ENCODE measurements around the gene CC2D1B. TPM values are rescaled to one million over a fixed set of nuclear protein-coding genes. Genes with fewer than 3 reads are reported as not detected.

CC2D1B gene
- total and polyA plus RNA-seq, 2 of the 4 experiments (the other 2 are of a cell fraction): 16.9 to 17.2 TPM

DNA sequence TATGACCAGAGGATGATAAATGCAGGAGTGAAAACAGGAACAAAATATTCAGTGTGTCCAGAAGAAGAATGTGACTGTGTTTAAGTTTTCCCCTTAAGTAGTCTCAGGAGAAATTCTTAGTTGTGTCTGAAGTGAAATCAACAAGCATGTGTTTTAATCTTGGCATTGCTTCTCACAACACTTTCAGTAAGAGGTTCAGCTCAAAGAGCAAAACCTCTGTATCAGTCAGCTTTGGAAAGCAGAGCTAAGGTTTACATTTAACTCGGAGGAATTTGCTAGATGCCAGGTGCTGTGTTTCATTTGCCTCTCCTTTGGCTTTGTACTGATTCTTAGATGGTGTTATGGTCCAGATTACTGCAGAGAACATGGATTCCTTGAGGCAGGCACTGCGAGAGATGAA is 28.6 kb downstream of the CC2D1B start:
- Histone ChIP-seq H3K56ac (ENCODE audit: extremely low read depth, insufficient read depth, low read length) (no peak overlapping the region), H3K4me2 (ENCODE audit: low read depth, low read length) (no peak overlapping the region), H3K9me3 (ENCODE audit: control insufficient read depth, insufficient read depth, low read length) (no peaks in the 10 kb centered on the region), H2BK15ac (ENCODE audit: low read depth, low read length) (no peak overlapping the region), H2AK5ac (ENCODE audit: low read depth, low read length) (no peak overlapping the region), H4K5ac (ENCODE audit: low read depth, low read length) (no peak overlapping the region), H3K79me1 (ENCODE audit: low read depth in 1 of 2, low read length in 2 of 2) (no peaks in the 10 kb centered on the region), H3K36me3 (ENCODE audit: control insufficient read depth, insufficient read depth, low read length) (no peaks in the 10 kb centered on the region), H2AK9ac (replicated peaks; ENCODE audit: low read depth, low read length, poor library complexity) (no peak overlapping the region), H2BK120ac (ENCODE audit: low read depth, low read length) (no peak overlapping the region), H3K14ac (replicated peaks; ENCODE audit: low read depth, low read length) (no peak overlapping the region), H3K9ac (ENCODE audit: low read depth, low read length) (no peak overlapping the region), H2BK20ac (ENCODE audit: low read depth, low read length) (no peak overlapping the region), H4K91ac (ENCODE audit: insufficient read depth, low read depth, low read length) (no peak overlapping the region), H2BK5ac (ENCODE audit: low read depth, low read length, poor library complexity, severe bottlenecking) (no peak overlapping the region), H3K4me3 (ENCODE audit: insufficient read depth, low read depth, low read length) (no peak overlapping the region), H3K27ac (ENCODE audit: insufficient read depth, low read length) (no peak overlapping the region), H4K8ac (ENCODE audit: low read depth in 2 of 2, low read length in 2 of 2) (no peak overlapping the region), H2AFZ (replicated peaks; ENCODE audit: low read length, poor library complexity) (no peak overlapping the region), H3K9me1 (ENCODE audit: insufficient read depth, low read length) (peaks cover 5% of the 10 kb centered on the region; the same call in 1 of the 2 replicates), H4K20me1 (ENCODE audit: insufficient read depth, low read length) (no peaks in the 10 kb centered on the region), H3K4ac (ENCODE audit: low read depth, low read length) (no peak overlapping the region), H3K23ac (ENCODE audit: low read depth, low read length) (no peak overlapping the region), H3K4me1 (ENCODE audit: control insufficient read depth, insufficient read depth, low read length) (no peaks in the 10 kb centered on the region), H3K27me3 (ENCODE audit: control insufficient read depth, insufficient read depth, low read length) (no peaks in the 10 kb centered on the region), H3K18ac (ENCODE audit: low read depth, low read length) (no peak overlapping the region)
- no CpG with 5 or more reads among the region's 2 CpGs for WGBS, 2 experiments (ENCODE audit: extremely low coverage in 2 of 2, insufficient read length in 1 of 2)
- TF ChIP-seq MXI1 (IDR thresholded peaks at IDR 0.05; ENCODE audit: borderline replicate concordance, low read depth, low read length): no peak
- no peak for TF ChIP-seq MAFK (IDR thresholded peaks at IDR 0.05; ENCODE audit: low read depth, low read length)
- no peak for TF ChIP-seq RAD21 (IDR thresholded peaks at IDR 0.05; ENCODE audit: low read length)
- no peak for TF ChIP-seq POLR2A (IDR thresholded peaks at IDR 0.05; ENCODE audit: low read depth, low read length)
- no peak for TF ChIP-seq RFX5 (IDR thresholded peaks at IDR 0.05; ENCODE audit: low read depth, low read length)
- TF ChIP-seq CEBPB (IDR thresholded peaks at IDR 0.05; ENCODE audit: low read depth, low read length): no peak
- TF ChIP-seq, protein P1, sequence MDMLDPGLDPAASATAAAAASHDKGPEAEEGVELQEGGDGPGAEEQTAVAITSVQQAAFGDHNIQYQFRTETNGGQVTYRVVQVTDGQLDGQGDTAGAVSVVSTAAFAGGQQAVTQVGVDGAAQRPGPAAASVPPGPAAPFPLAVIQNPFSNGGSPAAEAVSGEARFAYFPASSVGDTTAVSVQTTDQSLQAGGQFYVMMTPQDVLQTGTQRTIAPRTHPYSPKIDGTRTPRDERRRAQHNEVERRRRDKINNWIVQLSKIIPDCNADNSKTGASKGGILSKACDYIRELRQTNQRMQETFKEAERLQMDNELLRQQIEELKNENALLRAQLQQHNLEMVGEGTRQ (IDR thresholded peaks at IDR 0.05; ENCODE audit: low read depth, low read length): no peak
- no peak for TF ChIP-seq RCOR1 (IDR thresholded peaks at IDR 0.05; ENCODE audit: insufficient replicate concordance, low read length)
- TF ChIP-seq SMC3 (IDR thresholded peaks at IDR 0.05; ENCODE audit: low read depth, low read length): no peak
- TF ChIP-seq NFE2L2 (IDR thresholded peaks at IDR 0.05; ENCODE audit: low read depth, low read length): no peak
- TF ChIP-seq BHLHE40 (IDR thresholded peaks at IDR 0.05; ENCODE audit: low read depth, low read length): no peak
- no peak for TF ChIP-seq FOS (IDR thresholded peaks at IDR 0.05; ENCODE audit: low read depth, low read length)
- TF ChIP-seq CHD1 (IDR thresholded peaks at IDR 0.05; ENCODE audit: low read depth, low read length): no peak
- TF ChIP-seq, protein P2, sequence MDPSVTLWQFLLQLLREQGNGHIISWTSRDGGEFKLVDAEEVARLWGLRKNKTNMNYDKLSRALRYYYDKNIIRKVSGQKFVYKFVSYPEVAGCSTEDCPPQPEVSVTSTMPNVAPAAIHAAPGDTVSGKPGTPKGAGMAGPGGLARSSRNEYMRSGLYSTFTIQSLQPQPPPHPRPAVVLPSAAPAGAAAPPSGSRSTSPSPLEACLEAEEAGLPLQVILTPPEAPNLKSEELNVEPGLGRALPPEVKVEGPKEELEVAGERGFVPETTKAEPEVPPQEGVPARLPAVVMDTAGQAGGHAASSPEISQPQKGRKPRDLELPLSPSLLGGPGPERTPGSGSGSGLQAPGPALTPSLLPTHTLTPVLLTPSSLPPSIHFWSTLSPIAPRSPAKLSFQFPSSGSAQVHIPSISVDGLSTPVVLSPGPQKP (IDR thresholded peaks at IDR 0.05; ENCODE audit: borderline replicate concordance, low read depth, low read length): no peak
- TF ChIP-seq, protein P3, sequence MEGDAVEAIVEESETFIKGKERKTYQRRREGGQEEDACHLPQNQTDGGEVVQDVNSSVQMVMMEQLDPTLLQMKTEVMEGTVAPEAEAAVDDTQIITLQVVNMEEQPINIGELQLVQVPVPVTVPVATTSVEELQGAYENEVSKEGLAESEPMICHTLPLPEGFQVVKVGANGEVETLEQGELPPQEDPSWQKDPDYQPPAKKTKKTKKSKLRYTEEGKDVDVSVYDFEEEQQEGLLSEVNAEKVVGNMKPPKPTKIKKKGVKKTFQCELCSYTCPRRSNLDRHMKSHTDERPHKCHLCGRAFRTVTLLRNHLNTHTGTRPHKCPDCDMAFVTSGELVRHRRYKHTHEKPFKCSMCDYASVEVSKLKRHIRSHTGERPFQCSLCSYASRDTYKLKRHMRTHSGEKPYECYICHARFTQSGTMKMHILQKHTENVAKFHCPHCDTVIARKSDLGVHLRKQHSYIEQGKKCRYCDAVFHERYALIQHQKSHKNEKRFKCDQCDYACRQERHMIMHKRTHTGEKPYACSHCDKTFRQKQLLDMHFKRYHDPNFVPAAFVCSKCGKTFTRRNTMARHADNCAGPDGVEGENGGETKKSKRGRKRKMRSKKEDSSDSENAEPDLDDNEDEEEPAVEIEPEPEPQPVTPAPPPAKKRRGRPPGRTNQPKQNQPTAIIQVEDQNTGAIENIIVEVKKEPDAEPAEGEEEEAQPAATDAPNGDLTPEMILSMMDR (conservative IDR thresholded peaks at IDR 0.05; ENCODE audit: low read depth, low read length): no peak
- TF ChIP-seq MAZ (IDR thresholded peaks at IDR 0.05; ENCODE audit: borderline replicate concordance, low read depth, low read length): no peak
- BruUV-seq (replicated peaks): no TSS peak
- dilution Hi-C loops (cut with HindIII; ENCODE audit: low sequenced_read_pairs, unreplicated experiment) (no loop called here), intact Hi-C loops (cut with micrococcal nuclease) (no loop called here), in situ Hi-C loops (cut with MboI; ENCODE audit: low sequenced_read_pairs) (no loop called here)
- DNase-seq (no peak), ATAC-seq (ENCODE audit: low read depth) (no peak)
- ChIA-PET CTCF (no interaction called here), POLR2A (ENCODE audit: unreplicated experiment) (no interaction called here)

Data from IMR-90 (cell line).